HG02610 (cell line): Measurements from ENCODE around the gene IGFBP7.

ENCODE experiments used
- ATAC-seq: cut with Tn5 transposase; IDR thresholded peaks from one replicate; pipeline ENCODE4 v1.9.1; 2021; ENCODE audit warnings: mild to moderate bottlenecking, moderate library complexity; ENCODE audit not compliant: unreplicated experiment

IGFBP7 gene

DNA sequence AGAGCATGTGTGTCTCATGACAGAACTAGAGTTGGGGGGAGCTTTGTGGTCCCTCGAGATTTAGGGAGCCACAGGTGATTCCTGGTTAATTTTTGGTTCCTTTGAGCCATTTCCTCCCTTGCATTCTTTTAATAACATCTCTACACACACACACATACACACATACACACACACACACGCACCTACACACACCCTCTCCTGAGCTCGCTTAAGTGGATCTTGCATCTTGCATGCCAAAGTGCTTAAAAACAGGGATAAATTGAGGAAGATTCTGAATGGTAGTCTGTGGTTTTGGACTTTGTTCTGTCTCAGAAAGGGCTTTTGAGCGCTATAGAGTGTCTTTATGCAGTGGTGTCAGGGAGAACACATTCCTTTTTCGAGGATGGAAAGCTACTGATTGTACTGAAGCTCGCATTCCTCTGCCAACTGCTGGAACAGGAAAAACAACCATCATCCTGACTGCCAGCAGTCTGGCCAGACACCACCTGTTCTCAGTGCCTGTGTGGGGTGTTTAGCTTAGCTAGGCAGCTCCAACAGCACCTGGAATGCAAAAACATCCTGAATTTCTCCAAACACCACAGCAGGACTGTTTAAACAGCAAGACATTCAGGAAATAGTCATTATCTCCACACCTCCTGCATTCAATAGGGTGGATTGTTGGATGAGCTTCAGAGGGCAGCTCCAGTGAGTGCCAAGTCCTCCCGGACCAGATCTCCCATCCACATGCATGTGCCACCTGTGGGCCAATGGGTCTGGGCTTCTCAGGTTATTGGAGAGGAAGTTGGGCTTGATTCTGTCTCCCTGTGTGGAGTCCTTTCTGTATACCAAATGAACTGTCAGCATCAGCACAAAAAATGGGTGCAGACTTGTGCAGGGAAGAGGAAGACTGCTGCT is 21.9 kb upstream of the IGFBP7 start:
- no peak for ATAC-seq

GRCh38 chr4:57129477-57129876 is 19.3 kb upstream of the IGFBP7 start:
- no peak for ATAC-seq

DNA sequence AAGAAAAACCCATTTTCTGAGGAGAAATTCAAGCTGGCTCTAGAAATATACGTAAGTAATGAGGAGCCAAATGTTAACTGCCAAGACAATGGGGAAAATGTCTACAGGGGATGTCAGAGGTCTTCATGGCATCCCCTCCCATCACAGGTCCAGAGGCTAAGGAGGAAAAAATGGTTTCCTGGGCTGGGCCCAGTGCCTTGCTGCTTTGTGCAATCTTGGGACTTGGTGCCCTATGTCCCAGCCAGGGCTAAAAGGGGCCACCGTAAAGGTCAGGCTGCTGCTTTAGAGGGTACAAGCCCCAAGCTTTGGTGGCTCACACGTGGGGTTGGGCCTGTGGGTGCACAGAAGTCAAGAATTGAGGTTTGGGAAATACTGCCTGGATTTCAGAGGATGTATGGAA is 17.2 kb upstream of the IGFBP7 start:
- no peak for ATAC-seq

- no peak for ATAC-seq
Measured at GRCh38 chr4:57125996-57126395, 15.8 kb upstream of the IGFBP7 start.

DNA sequence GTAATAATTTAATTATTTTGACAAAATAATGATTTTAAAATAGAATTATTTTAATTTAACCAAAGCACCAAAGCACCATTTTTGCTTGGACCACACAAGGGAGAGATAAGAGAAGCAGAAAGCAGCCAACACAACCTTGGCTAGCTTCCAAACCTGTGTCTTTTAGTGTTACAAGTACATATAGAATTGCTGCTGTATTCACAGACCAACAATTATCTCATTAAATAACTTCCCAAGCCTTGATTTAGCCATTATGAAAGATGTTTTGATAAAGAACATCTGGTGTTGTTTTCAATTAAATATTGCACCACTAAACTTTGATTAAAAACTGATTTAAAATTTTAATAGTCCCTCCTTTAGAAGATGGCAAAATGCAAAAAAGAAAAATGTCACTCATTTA is 14.0 kb upstream of the IGFBP7 start:
- no peak for ATAC-seq

DNA sequence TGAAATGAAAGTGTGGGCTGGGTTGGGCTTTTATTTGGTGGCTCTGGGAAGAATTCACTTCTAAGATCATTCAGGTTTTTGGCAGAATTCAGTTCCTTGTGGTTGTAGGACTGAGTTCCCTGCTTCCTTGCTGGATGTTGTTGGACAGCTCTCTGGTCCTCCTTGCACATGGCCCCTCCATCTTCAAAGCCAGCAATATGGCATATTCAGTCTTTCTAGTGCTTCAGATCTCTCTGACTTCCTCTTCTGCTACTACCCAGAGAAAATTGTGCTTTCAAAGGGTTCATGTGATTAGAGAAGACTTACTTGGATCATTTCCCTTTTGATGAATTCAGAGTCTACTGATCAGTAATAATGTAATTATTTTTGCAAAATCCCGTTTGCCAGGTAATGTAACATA is 12.8 kb upstream of the IGFBP7 start:
- no peak for ATAC-seq

- no peak for ATAC-seq
Measured at GRCh38 chr4:57119054-57119651, 9.0 kb upstream of the IGFBP7 start.

DNA sequence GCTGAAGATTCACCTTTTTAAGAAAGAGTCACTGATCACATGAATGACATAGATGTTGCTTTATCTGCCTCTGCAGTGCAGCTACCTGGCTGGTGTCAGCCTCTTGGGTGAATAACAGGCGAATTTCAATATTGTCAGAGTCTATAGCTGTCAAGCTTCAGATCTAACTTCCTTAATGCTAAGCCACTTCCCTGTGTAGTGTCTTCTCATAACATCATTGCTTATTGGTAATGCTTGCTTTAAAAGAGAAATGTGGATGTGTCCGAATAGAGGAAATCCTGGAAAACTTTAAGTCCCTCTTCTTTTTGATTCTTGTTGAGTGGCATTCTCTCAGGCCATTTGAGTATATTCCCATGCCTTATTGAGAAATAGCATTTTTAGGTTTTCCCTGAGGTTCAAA is 7.3 kb upstream of the IGFBP7 start:
- ATAC-seq = no peak

DNA sequence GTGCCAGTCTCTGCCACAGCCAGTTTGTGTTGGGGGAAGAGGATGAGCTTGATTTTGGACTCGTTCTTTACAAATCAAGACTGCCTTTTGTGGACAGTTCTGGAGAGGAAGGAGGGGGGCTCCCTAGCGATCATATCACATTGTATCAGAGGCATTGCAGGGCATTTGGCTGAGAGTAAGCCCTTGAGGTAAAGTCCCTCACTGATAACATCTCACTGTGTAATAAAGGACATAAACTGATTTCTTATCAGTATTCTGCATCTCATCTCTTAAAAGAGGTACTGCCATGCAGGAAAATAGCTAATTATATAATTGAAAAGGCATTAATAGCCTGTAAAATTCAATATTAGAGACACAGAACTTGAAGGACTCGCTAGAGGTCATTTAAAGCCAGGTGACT is 6.1 kb upstream of the IGFBP7 start:
- ATAC-seq = no peak

- no peak for ATAC-seq
Measured at GRCh38 chr4:57114973-57115372, 4.8 kb upstream of the IGFBP7 start.

DNA sequence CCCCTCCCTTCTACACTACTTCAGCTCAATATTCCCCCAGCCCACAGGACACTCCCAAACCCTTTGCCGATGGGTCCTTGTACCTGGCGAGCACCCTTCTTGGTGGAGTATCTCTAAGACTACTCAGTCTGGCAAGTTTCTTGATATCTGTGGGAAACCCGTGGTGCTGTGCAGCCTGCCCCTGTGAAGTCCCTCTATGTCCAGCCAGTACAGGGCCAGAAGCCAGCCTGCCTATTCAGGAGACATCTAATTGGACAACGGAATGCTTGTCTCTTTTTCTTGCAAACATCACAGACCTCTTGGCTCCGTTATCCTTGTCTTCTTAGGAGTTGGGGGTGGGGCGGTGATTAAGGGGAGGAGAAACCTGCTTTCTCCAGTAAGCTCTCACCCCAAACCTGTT is 3.7 kb upstream of the IGFBP7 start:
- no peak for ATAC-seq

GRCh38 chr4:57110640-57111511 is 691 bp upstream of the IGFBP7 start:
- peak; percentile 39 for ATAC-seq

DNA sequence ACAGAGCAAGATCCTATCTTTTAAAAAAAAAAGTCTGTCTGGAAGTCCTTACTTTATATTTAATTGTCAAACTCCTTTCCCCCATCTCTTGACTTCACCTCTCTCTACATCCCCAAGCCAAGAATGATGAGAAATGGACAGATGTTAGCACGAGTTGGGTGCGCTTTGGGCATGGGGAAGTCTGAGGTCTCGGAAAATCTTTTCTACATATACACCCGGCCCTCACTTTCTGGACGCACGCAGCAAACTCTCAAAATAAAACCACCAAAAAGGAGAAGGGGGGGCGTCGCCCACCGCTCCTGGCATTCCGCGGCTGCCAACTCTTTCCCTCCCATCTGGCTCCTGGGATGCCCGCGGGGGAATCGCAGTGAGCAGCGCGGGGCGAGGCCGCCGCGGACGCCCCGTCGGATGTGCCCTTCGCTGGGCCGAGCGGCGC is 756 bp downstream of the IGFBP7 start:
- no peak for ATAC-seq

DNA sequence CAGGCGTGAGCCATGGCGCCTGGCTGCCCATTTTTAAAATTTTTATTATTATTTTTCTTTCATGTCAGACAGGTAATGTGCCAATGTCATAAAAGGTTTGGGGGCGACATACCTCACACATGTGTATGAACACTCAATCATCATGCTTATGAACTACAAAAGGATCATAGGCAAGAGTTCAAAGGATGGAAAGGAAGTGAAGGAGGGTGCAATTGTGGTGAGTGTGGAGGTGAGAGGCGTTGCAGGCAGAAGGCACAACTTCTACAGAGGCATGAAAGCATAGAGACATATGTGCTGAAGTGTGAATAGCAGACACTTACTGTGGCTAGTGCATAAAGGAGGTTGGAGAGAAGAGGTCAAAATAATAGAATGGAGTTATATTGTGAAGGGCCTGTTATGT is 4.0 kb downstream of the IGFBP7 start:
- no peak for ATAC-seq

DNA sequence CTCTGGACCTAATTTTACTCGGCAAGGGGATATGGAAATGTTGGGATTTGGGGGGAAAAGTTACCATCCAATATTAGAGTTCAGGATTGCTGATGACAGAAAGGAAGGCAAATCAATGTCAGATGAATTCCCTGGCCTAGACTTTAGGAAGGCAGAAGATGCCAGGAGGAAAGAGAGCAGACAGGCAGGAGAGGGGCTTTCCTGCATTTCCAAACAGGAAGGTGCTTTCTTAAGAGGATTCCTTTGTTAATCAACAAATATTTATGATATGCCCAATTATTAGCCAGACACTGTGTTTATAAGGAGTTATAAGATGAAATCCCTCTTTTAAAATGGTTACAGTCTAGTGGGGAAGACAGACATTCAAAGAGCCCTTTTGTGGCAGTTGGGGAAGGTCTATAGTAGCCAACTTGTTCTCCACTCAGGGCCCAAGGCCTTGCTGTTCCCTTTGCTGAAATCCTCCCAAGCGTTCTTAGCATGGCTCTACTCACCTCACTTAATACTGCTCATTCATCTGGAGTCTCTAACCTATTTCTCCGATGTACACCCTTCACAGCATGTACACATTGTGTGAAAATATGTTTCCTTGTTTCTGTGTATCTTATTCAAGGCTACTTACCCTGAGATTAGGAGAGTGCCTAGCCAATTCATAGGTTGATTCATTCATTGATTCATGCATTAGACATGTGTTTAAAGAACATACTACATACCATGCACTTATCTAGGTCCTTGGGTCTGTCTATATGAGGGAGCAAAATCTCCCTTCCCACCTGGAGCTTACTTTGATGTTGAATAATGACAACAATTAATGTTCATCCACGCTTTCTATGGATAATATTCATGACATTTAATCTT is 5.3 kb downstream of the IGFBP7 start:
- ATAC-seq = no peak

- no peak for ATAC-seq
Measured at GRCh38 chr4:57103051-57103450, 7.1 kb downstream of the IGFBP7 start.

GRCh38 chr4:57102050-57102624 is 8.0 kb downstream of the IGFBP7 start:
- ATAC-seq = no peak

DNA sequence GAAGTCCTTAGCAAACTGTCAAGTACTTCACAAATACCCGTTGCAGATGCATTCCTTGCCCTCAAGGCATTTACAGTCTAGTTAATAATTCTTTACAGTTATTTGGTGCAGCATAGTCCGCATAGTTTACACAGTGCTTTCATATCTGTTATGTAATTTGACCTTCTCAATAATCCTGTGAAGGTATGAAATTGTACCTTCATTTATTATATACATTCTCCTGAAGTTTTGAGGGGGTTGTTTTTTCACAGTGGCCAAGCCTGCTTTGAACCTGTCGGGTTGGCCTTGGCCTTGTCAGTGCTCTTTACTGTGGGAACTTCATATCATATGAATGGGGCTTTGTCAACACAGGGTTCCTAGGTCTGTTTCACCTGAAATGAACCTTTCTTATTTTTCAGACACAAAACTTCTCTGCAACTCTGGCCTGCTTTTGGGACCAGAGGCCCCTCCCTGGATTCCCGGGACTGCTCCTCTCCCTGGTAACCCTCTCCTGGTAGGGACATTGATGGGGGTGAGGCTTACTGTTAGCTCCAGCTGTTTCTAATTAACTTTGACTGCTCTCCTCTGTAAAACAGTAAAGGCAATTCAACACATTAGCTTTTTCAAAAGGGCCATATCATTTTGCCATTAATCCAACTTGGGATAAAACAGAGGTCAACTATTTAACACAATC is 9.1 kb downstream of the IGFBP7 start:
- no peak for ATAC-seq

- no peak for ATAC-seq
Measured at GRCh38 chr4:57099363-57099762, 10.8 kb downstream of the IGFBP7 start.

GRCh38 chr4:57098941-57099340 is 11.2 kb downstream of the IGFBP7 start:
- ATAC-seq = no peak
